K562 (cell line): ENCODE measurements around the gene IPO11. TPM values are rescaled to one million over a fixed set of nuclear protein-coding genes. Genes with fewer than 3 reads are reported as not detected.

Source experiments
- CBX3 ChIP-seq, 2 experiments: IDR thresholded peaks; 1 replicate in 1 of 2; 2 replicates in 1 of 2; pipeline ENCODE4 v1.6.1; 2012; ENCODE audit warnings: inconsistent platforms in 2 of 2, low read length in 2 of 2, borderline replicate concordance in 1 of 2, control low read depth in 1 of 2
- CHD2 ChIP-seq: IDR thresholded peaks from 2 replicates; pipeline ENCODE4 v1.6.1; 2011; ENCODE audit warnings: low read depth, low read length
- JUND ChIP-seq, 2 experiments: IDR thresholded peaks; 2 replicates in 1 of 2; 3 replicates in 1 of 2; pipeline ENCODE4 v1.6.1; 2011; ENCODE audit warnings: borderline replicate concordance in 2 of 2, low read depth in 2 of 2, low read length in 2 of 2, improper control_type of control experiment in 1 of 2, missing biosample characterization in 1 of 2, missing genetic modification characterization in 1 of 2, missing genetic modification reagents in 1 of 2
- L3MBTL2 ChIP-seq: fragments of 450-650 bp; IDR thresholded peaks from 2 replicates; pipeline ENCODE4 v1.6.1; 2016; ENCODE audit warnings: mild to moderate bottlenecking, moderate library complexity
- MEF2A ChIP-seq: IDR thresholded peaks from 2 replicates; pipeline ENCODE4 v1.6.1; 2011; ENCODE audit warnings: low read depth, mild to moderate bottlenecking, low read length, moderate library complexity; ENCODE audit not compliant: control insufficient read depth
- NFE2 ChIP-seq: IDR thresholded peaks from 2 replicates; pipeline ENCODE4 v1.6.1; 2014; ENCODE audit warnings: antibody characterized with exemption, low read depth
- TARDBP ChIP-seq: fragments of 450-650 bp; IDR thresholded peaks from 2 replicates; pipeline ENCODE4 v1.6.1; 2016
- ZNF561 ChIP-seq: fragments of 450-650 bp; formaldehyde crosslinking; conservative IDR thresholded peaks from 2 replicates; pipeline ENCODE4 v1.4.0; 2020; ENCODE audit warnings: mild to moderate bottlenecking, moderate library complexity
- ZNF589 ChIP-seq: fragments of 200-800 bp; sonication (Bioruptor generic); IDR thresholded peaks from 2 replicates; pipeline ENCODE4 v1.6.1; 2016; ENCODE audit warnings: low read depth, missing genetic modification characterization, missing compliant biosample characterization
- polyA plus RNA-seq, 8 experiments: library from polyadenylated mRNA; depleted of rRNA in 4 of 8; stranded (reverse) in 5 of 8; unstranded in 3 of 8; fragments of >200 nt; fragmentation: Nextera tagmentation in 2 of 8; fragmentation: Illumina TruSeq in 1 of 8; extraction: Ambion mirVana in 2 of 8; extraction: Trizol in 1 of 8; gene quantifications; 2 replicates each; pipeline versions ENCODE4 v1.2.1 to v1.2.3, GENCODE V29; 2011 to 2014; ENCODE audit warnings: inconsistent platforms in 1 of 8, missing spikeins in 1 of 8
- total RNA-seq, 7 experiments: library from RNA; depleted of rRNA in 6 of 7; stranded (reverse); fragments of >200 nt in 6 of 7; fragmentation: Illumina TruSeq in 2 of 7; extraction: Trizol in 2 of 7; gene quantifications; 2 replicates each; pipeline versions ENCODE4 v1.2.1 to v1.2.3, GENCODE V29; 2011 to 2021; ENCODE audit warnings: low replicate concordance in 1 of 7
- TF ChIP-seq, protein P1 (sequence below): sonication (generic); formaldehyde crosslinking; IDR thresholded peaks from 2 replicates; pipeline ENCODE4 v1.8.0; 2022; ENCODE audit warnings: mild to moderate bottlenecking, missing genetic modification reagents
- TF ChIP-seq, protein P2 (sequence below), 2 experiments: fragments of 450-650 bp; IDR thresholded peaks; 2 replicates each; pipeline ENCODE4 v1.6.1; 2018; ENCODE audit warnings: mild to moderate bottlenecking in 2 of 2, low read depth in 1 of 2; ENCODE audit not compliant: partially characterized antibody in 2 of 2

Gene IPO11
- total and polyA plus RNA-seq, 9 of the 15 experiments (the other 6 are each of a cell fraction or from before 2014, with no cell fraction given) = 38.7 to 96.0 (median 70.9) TPM

DNA sequence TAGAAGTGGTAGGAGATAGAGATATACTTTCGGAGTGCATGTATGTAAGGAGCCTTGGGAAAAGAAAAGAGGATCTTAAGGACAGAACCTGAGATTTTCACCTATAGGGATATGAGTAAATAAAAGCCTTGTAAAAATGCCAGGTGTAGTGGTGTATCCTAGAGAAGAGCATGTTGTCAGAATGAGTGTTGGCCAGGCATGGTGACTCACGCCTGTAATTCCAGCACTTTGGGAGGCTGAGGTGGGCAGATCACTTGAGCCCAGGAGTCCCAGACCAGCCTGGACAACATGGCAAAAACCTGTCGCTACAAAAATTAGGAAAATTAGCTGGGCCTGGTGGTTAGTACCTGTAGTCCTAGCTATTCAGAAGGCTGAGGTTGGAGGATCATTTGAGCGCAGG, 76.0 kb downstream of the IPO11 start (continued):
- TF ChIP-seq, protein P1, sequence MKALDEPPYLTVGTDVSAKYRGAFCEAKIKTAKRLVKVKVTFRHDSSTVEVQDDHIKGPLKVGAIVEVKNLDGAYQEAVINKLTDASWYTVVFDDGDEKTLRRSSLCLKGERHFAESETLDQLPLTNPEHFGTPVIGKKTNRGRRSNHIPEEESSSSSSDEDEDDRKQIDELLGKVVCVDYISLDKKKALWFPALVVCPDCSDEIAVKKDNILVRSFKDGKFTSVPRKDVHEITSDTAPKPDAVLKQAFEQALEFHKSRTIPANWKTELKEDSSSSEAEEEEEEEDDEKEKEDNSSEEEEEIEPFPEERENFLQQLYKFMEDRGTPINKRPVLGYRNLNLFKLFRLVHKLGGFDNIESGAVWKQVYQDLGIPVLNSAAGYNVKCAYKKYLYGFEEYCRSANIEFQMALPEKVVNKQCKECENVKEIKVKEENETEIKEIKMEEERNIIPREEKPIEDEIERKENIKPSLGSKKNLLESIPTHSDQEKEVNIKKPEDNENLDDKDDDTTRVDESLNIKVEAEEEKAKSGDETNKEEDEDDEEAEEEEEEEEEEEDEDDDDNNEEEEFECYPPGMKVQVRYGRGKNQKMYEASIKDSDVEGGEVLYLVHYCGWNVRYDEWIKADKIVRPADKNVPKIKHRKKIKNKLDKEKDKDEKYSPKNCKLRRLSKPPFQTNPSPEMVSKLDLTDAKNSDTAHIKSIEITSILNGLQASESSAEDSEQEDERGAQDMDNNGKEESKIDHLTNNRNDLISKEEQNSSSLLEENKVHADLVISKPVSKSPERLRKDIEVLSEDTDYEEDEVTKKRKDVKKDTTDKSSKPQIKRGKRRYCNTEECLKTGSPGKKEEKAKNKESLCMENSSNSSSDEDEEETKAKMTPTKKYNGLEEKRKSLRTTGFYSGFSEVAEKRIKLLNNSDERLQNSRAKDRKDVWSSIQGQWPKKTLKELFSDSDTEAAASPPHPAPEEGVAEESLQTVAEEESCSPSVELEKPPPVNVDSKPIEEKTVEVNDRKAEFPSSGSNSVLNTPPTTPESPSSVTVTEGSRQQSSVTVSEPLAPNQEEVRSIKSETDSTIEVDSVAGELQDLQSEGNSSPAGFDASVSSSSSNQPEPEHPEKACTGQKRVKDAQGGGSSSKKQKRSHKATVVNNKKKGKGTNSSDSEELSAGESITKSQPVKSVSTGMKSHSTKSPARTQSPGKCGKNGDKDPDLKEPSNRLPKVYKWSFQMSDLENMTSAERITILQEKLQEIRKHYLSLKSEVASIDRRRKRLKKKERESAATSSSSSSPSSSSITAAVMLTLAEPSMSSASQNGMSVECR (CRISPR knock-in tag) = no peak
- no peak for TF ChIP-seq ZNF561 (CRISPR knock-in tag)
- TF ChIP-seq L3MBTL2 = no peak
- TF ChIP-seq JUND (IDR thresholded peaks at IDR 0.05; ENCODE audit: borderline replicate concordance, low read depth, low read length) = no peak
- TF ChIP-seq JUND (tag; IDR thresholded peaks at IDR 0.05; ENCODE audit: borderline replicate concordance, low read depth, low read length) = no peak
- TF ChIP-seq NFE2 = no peak
- no peak for TF ChIP-seq MEF2A
- TF ChIP-seq ZNF589 = no peak
- TF ChIP-seq, protein P2, sequence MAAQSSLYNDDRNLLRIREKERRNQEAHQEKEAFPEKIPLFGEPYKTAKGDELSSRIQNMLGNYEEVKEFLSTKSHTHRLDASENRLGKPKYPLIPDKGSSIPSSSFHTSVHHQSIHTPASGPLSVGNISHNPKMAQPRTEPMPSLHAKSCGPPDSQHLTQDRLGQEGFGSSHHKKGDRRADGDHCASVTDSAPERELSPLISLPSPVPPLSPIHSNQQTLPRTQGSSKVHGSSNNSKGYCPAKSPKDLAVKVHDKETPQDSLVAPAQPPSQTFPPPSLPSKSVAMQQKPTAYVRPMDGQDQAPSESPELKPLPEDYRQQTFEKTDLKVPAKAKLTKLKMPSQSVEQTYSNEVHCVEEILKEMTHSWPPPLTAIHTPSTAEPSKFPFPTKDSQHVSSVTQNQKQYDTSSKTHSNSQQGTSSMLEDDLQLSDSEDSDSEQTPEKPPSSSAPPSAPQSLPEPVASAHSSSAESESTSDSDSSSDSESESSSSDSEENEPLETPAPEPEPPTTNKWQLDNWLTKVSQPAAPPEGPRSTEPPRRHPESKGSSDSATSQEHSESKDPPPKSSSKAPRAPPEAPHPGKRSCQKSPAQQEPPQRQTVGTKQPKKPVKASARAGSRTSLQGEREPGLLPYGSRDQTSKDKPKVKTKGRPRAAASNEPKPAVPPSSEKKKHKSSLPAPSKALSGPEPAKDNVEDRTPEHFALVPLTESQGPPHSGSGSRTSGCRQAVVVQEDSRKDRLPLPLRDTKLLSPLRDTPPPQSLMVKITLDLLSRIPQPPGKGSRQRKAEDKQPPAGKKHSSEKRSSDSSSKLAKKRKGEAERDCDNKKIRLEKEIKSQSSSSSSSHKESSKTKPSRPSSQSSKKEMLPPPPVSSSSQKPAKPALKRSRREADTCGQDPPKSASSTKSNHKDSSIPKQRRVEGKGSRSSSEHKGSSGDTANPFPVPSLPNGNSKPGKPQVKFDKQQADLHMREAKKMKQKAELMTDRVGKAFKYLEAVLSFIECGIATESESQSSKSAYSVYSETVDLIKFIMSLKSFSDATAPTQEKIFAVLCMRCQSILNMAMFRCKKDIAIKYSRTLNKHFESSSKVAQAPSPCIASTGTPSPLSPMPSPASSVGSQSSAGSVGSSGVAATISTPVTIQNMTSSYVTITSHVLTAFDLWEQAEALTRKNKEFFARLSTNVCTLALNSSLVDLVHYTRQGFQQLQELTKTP (IDR thresholded peaks at IDR 0.05; ENCODE audit: low read depth in 1 of 2, partially characterized antibody in 2 of 2) = no peak
- no peak for TF ChIP-seq TARDBP
- no peak for TF ChIP-seq CHD2
- TF ChIP-seq CBX3 (IDR thresholded peaks at IDR 0.05; ENCODE audit: borderline replicate concordance in 1 of 2, low read length in 2 of 2) = no peak
